K562 (cell line): Measurements from ENCODE around the gene BDH1. TPM values are rescaled to one million over a fixed set of nuclear protein-coding genes. Genes with fewer than 3 reads are reported as not detected.

Experiments used
- IRF2 ChIP-seq: sonication (generic); formaldehyde crosslinking; IDR thresholded peaks from 2 replicates; pipeline ENCODE4 v1.8.1; 2022; ENCODE audit warnings: mild to moderate bottlenecking, missing genetic modification reagents
- KLF13 ChIP-seq: fragments of 450-650 bp; IDR thresholded peaks from 2 replicates; pipeline ENCODE4 v1.6.1; 2016; ENCODE audit warnings: missing genetic modification characterization, low read depth, mild to moderate bottlenecking, missing compliant biosample characterization, moderate library complexity, borderline replicate concordance
- MAFG ChIP-seq: fragments of 450-650 bp; conservative IDR thresholded peaks from 2 replicates; pipeline ENCODE4 v1.6.1; 2016; ENCODE audit warnings: missing genetic modification characterization, missing compliant biosample characterization
- ZNF780A ChIP-seq: fragments of 250-450 bp; sonication (Bioruptor Pico); IDR thresholded peaks from 2 replicates; pipeline ENCODE4 v1.5.0; 2021; ENCODE audit warnings: mild to moderate bottlenecking
- polyA plus RNA-seq, 8 experiments: library from polyadenylated mRNA; depleted of rRNA in 4 of 8; stranded (reverse) in 5 of 8; unstranded in 3 of 8; fragments of >200 nt; fragmentation: Nextera tagmentation in 2 of 8; fragmentation: Illumina TruSeq in 1 of 8; extraction: Ambion mirVana in 2 of 8; extraction: Trizol in 1 of 8; gene quantifications; 2 replicates each; pipeline versions ENCODE4 v1.2.1 to v1.2.3, GENCODE V29; 2011 to 2014; ENCODE audit warnings: inconsistent platforms in 1 of 8, missing spikeins in 1 of 8
- total RNA-seq, 7 experiments: library from RNA; depleted of rRNA in 6 of 7; stranded (reverse); fragments of >200 nt in 6 of 7; fragmentation: Illumina TruSeq in 2 of 7; extraction: Trizol in 2 of 7; gene quantifications; 2 replicates each; pipeline versions ENCODE4 v1.2.1 to v1.2.3, GENCODE V29; 2011 to 2021; ENCODE audit warnings: low replicate concordance in 1 of 7
- TF ChIP-seq, protein P1 (sequence below): sonication (generic); formaldehyde crosslinking; IDR thresholded peaks from 2 replicates; pipeline ENCODE4 v1.8.0; 2023; ENCODE audit warnings: missing genetic modification reagents, mild to moderate bottlenecking, borderline replicate concordance

BDH1 gene
- total and polyA plus RNA-seq, 9 of the 15 experiments (the other 6 are each of a cell fraction or from before 2014, with no cell fraction given): 0.07 to 0.89 (median 0.12) TPM; not detected in 3

DNA sequence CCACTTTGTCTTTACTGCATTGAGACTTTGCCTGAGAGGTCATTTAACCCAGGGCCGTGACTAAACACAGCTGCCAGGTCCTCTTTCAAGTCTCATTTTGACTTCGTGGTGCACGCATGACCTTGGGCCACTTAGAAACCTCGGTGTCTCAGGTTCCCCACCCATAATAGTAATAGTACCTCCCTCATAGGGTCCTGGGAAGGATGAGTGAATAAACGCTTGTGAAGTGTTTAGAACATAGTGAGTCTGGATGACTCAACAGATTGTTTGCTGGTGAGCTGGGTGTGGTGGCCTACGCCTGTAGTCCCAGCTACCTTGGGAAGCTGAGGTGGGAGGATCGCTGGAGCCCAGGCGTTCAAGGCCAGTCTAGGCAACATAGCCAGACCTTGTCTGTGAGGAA is 56.3 kb downstream of the BDH1 start (continued):
- TF ChIP-seq, protein P1, sequence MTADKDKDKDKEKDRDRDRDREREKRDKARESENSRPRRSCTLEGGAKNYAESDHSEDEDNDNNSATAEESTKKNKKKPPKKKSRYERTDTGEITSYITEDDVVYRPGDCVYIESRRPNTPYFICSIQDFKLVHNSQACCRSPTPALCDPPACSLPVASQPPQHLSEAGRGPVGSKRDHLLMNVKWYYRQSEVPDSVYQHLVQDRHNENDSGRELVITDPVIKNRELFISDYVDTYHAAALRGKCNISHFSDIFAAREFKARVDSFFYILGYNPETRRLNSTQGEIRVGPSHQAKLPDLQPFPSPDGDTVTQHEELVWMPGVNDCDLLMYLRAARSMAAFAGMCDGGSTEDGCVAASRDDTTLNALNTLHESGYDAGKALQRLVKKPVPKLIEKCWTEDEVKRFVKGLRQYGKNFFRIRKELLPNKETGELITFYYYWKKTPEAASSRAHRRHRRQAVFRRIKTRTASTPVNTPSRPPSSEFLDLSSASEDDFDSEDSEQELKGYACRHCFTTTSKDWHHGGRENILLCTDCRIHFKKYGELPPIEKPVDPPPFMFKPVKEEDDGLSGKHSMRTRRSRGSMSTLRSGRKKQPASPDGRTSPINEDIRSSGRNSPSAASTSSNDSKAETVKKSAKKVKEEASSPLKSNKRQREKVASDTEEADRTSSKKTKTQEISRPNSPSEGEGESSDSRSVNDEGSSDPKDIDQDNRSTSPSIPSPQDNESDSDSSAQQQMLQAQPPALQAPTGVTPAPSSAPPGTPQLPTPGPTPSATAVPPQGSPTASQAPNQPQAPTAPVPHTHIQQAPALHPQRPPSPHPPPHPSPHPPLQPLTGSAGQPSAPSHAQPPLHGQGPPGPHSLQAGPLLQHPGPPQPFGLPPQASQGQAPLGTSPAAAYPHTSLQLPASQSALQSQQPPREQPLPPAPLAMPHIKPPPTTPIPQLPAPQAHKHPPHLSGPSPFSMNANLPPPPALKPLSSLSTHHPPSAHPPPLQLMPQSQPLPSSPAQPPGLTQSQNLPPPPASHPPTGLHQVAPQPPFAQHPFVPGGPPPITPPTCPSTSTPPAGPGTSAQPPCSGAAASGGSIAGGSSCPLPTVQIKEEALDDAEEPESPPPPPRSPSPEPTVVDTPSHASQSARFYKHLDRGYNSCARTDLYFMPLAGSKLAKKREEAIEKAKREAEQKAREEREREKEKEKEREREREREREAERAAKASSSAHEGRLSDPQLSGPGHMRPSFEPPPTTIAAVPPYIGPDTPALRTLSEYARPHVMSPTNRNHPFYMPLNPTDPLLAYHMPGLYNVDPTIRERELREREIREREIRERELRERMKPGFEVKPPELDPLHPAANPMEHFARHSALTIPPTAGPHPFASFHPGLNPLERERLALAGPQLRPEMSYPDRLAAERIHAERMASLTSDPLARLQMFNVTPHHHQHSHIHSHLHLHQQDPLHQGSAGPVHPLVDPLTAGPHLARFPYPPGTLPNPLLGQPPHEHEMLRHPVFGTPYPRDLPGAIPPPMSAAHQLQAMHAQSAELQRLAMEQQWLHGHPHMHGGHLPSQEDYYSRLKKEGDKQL (CRISPR knock-in tag): no peak
- no peak for TF ChIP-seq KLF13
- TF ChIP-seq ZNF780A (CRISPR knock-in tag): no peak
- TF ChIP-seq IRF2 (CRISPR knock-in tag): no peak
- peak; percentile 81 for TF ChIP-seq MAFG (tag)
